HG02981 (cell line): ENCODE measurements around the gene URI1.
"Not testable (repeated sequence)": the region's sequence is repeated elsewhere in the genome, so short reads cannot be mapped to it uniquely, and the experiment has no call there.

Experiments
- ATAC-seq: cut with Tn5 transposase; IDR thresholded peaks from one replicate; pipeline ENCODE4 v1.9.1; 2021; ENCODE audit warnings: mild to moderate bottlenecking, moderate library complexity; ENCODE audit not compliant: unreplicated experiment

URI1 gene

DNA sequence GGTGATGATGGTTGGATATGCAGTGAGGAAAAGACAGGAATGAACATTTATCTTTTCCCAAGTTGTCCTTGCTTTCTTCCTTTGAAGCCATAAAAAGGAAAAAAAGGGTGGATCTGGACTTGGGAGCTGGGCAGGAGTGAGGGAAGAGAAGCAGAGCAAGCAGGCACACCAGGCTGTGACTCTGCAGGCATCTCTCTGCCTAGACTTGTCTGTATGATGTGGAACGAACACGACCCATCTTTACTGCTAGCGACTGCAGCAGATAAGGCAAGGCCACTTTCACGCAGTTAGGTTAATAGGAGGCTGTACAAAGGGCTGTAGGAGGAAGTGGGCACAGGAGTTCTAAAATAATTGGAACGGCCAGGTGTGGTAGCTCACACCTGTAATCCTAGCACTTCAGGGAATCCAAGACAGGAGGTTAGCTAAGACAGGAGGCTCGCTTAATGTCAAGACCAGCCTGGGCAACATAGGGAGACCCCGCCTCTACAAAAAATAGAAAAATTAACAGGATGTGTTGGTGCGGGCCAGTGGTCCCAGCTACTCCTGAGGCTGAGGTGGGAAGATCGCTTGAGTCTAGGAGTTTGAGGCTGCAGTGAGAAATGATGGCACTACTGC lies 961 bp upstream of the URI1 start:
- no peak for ATAC-seq

DNA sequence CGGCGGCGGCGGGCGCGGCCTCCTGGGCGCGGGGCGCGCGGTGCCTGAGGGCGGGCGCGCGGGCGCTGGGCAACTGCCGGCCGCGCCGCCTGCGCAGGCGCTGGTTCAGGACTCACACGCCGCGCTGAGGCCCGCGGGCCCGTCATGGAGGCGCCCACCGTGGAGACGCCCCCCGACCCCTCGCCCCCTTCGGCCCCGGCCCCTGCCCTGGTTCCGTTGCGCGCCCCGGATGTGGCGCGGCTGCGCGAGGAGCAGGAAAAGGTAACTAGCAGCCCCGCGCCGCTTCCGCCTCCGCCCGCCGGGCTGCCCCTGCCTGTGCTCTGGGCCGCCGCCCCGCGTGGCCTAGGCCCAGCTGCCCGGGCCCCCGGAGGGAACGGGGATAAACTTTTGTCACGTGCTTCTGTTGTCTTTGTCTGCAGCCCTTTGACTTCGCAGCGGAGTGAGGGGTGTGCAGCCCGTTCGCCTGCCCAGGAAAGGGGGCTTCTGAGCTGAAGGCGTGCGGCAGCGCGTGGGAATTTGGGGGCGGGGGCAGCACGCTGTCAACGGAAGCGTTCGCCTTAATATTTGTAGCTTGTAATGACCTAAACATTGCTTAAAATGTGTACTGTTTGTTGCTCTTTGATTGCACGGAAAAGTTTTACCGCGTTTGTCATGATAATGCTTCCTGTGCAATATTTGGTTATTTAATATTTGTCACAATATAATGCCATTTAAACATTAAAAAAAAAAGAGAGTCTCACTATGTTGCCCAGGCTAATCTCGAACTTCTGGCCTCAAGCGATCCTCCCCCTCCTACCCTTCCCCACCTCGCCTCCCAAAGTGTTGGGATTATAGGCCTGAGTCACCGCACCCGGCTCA lies 594 bp downstream of the URI1 start:
- peak; percentile 78 for ATAC-seq

GRCh38 chr19:29943615-29944014 lies 1.6 kb downstream of the URI1 start:
- ATAC-seq, result no peak

GRCh38 chr19:29944390-29945012 lies 2.5 kb downstream of the URI1 start:
- no peak for ATAC-seq

- no peak for ATAC-seq
Observed at GRCh38 chr19:29945017-29945416, 3.0 kb downstream of the URI1 start.

DNA sequence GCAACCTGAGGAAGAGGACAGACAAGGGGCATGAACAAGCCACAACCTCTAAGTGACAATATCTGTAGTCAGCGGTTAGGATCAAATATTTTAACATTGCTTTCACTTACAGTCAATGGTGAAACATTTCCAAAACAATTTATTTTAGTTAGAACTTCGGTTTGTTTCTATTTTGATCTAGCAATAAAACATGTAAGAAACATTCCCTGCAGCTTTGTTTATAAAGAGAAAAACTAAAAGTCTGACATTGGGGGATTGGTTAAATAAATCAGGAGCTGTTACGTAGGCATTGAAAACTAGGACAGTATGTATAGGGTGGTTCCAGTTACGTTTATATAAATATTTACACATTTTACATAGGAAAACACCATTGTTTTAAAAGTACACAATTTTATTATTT lies 3.4 kb downstream of the URI1 start:
- ATAC-seq, result no peak

- no peak for ATAC-seq
Observed at GRCh38 chr19:29946645-29947044, 4.6 kb downstream of the URI1 start.

GRCh38 chr19:29947871-29948270 lies 5.8 kb downstream of the URI1 start:
- no peak for ATAC-seq

- ATAC-seq, result not testable (repeated sequence)
Observed at GRCh38 chr19:29948759-29949470, 6.9 kb downstream of the URI1 start.

GRCh38 chr19:29952177-29952576 lies 10.1 kb downstream of the URI1 start:
- no peak for ATAC-seq

- no peak for ATAC-seq
Observed at GRCh38 chr19:29952646-29953045, 10.6 kb downstream of the URI1 start.

- ATAC-seq, result no peak
Observed at GRCh38 chr19:29953352-29954247, 11.6 kb downstream of the URI1 start.

GRCh38 chr19:29956855-29957254 lies 14.8 kb downstream of the URI1 start:
- ATAC-seq, result no peak

GRCh38 chr19:29961311-29961710 lies 19.3 kb downstream of the URI1 start:
- ATAC-seq, result no peak

- ATAC-seq, result no peak
Observed at GRCh38 chr19:29962793-29963192, 20.8 kb downstream of the URI1 start.

DNA sequence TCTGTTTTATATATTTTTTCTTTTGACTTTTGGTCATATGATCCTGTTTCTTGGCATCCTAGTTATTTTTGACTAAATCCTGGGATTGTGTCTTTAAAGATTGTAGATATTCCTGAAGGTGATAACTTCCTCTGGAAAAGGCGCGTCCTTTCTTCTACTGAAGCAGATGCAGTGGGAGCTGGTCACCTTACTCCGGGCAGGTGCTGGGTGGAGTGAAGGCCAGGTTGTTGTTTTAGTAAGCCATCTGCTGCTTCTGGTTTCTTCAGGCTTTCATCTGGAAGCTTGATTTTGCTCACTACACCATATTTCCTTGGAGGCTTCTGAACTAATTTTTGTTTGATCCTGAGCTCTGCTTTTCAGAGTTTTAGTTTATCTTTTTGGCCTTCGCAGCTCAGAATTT lies 21.5 kb downstream of the URI1 start:
- ATAC-seq, result no peak

GRCh38 chr19:29964171-29964570 lies 22.1 kb downstream of the URI1 start:
- ATAC-seq, result no peak

DNA sequence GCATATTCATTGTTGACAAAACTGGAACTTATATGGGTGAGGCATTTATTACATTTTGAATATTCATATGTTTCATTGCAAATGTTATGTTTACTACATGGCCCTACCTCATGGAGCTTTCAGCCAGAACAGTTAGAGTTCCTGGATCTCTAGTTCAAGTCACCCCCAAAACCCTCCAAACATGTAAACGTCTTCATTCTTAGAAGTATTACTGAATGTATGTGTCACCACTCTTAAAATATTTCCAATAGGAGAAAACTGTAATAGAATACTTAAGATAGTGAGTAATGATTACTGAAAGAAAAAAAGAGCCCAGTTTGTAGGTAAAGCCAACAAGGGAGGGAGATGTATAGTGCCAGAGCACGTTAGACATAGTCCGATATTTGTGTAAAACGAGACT lies 23.5 kb downstream of the URI1 start:
- no peak for ATAC-seq

GRCh38 chr19:29966142-29966541 lies 24.1 kb downstream of the URI1 start:
- not testable (repeated sequence) for ATAC-seq

GRCh38 chr19:29966588-29967249 lies 24.7 kb downstream of the URI1 start:
- ATAC-seq, result no peak
